PC-9 (cell line): Measurements from ENCODE around the gene NARS2. TPM values are rescaled to one million over a fixed set of nuclear protein-coding genes. Genes with fewer than 3 reads are reported as not detected.

Experiments used
- BruUV-seq: library from RNA; stranded (reverse); fragments of 400-500 nt; replicated peaks from 2 replicates; lab custom pipeline; 2021; lab: Mats Ljungman, UMichigan
- CTCF ChIA-PET: fragments of 300-600 bp; sonication (Branson Sonifier 250); formaldehyde crosslinking; loops from one replicate; lab custom pipeline; 2022; ENCODE audit warnings: antibody characterized with exemption; lab: Charles Lee
- POLR2A ChIA-PET: fragments of 300-600 bp; sonication (Branson Sonifier 250); formaldehyde crosslinking; loops from one replicate; lab custom pipeline; 2022; ENCODE audit warnings: antibody characterized with exemption; ENCODE audit not compliant: unreplicated experiment; lab: Charles Lee
- DNase-seq, 2 experiments: peaks; one replicate each; pipeline versions ENCODE4 v3.0.0 to v3.0.0-alpha.2; 2015 to 2022; ENCODE audit warnings: mixed read lengths in 1 of 2
- H2AFZ ChIP-seq: fragments of 200-600 bp; sonication (generic); 2 replicates; pipeline ENCODE4 v1.8.1; 2017; ENCODE audit warnings: antibody characterized with exemption
- H3F3A ChIP-seq: fragments of 200-600 bp; sonication (generic); 2 replicates; pipeline ENCODE4 v1.8.1; 2017; ENCODE audit warnings: antibody characterized with exemption, mild to moderate bottlenecking, low read depth; ENCODE audit not compliant: insufficient read depth
- H3K27ac ChIP-seq: fragments of 200-600 bp; sonication (generic); 2 replicates; pipeline ENCODE4 v1.6.1; 2016; ENCODE audit warnings: mixed run types
- H3K27me3 ChIP-seq: fragments of 200-600 bp; sonication (generic); 2 replicates; pipeline ENCODE4 v1.6.1; 2016; ENCODE audit warnings: low read depth, mixed run types; ENCODE audit not compliant: insufficient read depth
- H3K36me3 ChIP-seq: fragments of 200-600 bp; sonication (generic); 2 replicates; pipeline ENCODE4 v1.6.1; 2016; ENCODE audit warnings: low read depth, mixed run types
- H3K4me1 ChIP-seq: fragments of 200-600 bp; sonication (generic); replicated peaks from 2 replicates; pipeline ENCODE4 v1.6.1; 2016; ENCODE audit warnings: mixed run types; ENCODE audit not compliant: insufficient read depth
- H3K4me2 ChIP-seq: fragments of 200-600 bp; sonication (generic); 2 replicates; pipeline ENCODE4 v1.6.1; 2017; ENCODE audit warnings: mixed run types
- H3K4me3 ChIP-seq: fragments of 200-600 bp; sonication (generic); 2 replicates; pipeline ENCODE4 v1.6.1; 2016; ENCODE audit warnings: mixed run types
- H3K79me2 ChIP-seq: fragments of 200-600 bp; sonication (generic); 2 replicates; pipeline ENCODE4 v1.6.1; 2017; ENCODE audit warnings: low read depth, mixed run types
- H3K9me2 ChIP-seq: fragments of 200-600 bp; sonication (generic); 2 replicates; pipeline ENCODE4 v1.8.1; 2017; ENCODE audit warnings: mild to moderate bottlenecking; ENCODE audit not compliant: insufficient read depth
- H3K9me3 ChIP-seq: fragments of 200-600 bp; sonication (generic); 2 replicates; pipeline ENCODE4 v1.8.1; 2016; ENCODE audit warnings: low read depth; ENCODE audit not compliant: insufficient read depth
- H4K20me1 ChIP-seq: fragments of 200-600 bp; sonication (generic); 2 replicates; pipeline ENCODE4 v1.8.1; 2017; ENCODE audit not compliant: insufficient read depth
- EZH2 ChIP-seq: fragments of 200-600 bp; sonication (generic); IDR thresholded peaks from 2 replicates; pipeline ENCODE4 v1.8.0; 2017; ENCODE audit warnings: antibody characterized with exemption, low read depth
- intact Hi-C: fragments of 100-400 bp; cut with micrococcal nuclease; formaldehyde crosslinking; loops from one replicate; pipeline ENCODE4 v1.10.0; 2022; ENCODE audit not compliant: unreplicated experiment
- total RNA-seq: library from RNA; stranded (reverse); gene quantifications from 2 replicates; pipeline ENCODE4 v1.2.3, GENCODE V29; 2021
- TF ChIP-seq, protein P1 (sequence below): fragments of 200-600 bp; sonication (generic); conservative IDR thresholded peaks from 2 replicates; pipeline ENCODE4 v1.6.1; 2017; ENCODE audit warnings: mixed run types, antibody characterized with exemption, mild to moderate bottlenecking, moderate library complexity

The NARS2 gene
- total RNA-seq, 1 experiment from 2014 or later = 22.4 TPM

DNA sequence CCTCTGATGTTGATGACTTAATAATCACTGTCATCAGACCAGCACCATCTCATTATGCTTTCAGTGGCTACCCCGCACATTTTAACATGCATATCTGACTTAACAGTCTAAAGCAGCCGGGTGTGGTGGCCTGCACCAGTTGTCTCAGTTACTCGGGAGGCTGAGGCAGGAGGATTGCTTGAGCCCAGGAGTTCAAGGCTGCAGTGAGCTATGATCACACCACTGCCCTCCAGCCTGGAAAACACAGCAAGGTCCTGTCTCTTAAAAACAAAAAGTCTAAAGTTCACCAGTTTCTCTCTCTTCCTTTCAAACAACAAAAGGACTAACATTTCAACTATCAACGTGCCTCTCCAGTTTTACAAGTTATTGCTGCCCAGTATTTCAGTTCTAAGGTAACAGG lies 101.8 kb downstream of the NARS2 start:
- Histone ChIP-seq H3K27me3 (no peaks in the 10 kb centered on the region), H3K27ac (no peak overlapping the region), H3K9me3 (no peaks in the 10 kb centered on the region), H3K4me3 (no peak overlapping the region), H2AFZ (no peak overlapping the region), H4K20me1 (no peaks in the 10 kb centered on the region), H3K4me1 (peaks cover 10% of the 10 kb centered on the region), H3F3A (no peaks in the 10 kb centered on the region), H3K9me2 (no peaks in the 10 kb centered on the region), H3K36me3 (no peaks in the 10 kb centered on the region), H3K4me2 (no peak overlapping the region), H3K79me2 (no peaks in the 10 kb centered on the region)
- intact Hi-C loops = no loop called here
- no peak for DNase-seq
- CTCF ChIA-PET = no interaction called here
- BruUV-seq = no TSS peak
- POLR2A ChIA-PET = no interaction called here
- TF ChIP-seq, protein P1, sequence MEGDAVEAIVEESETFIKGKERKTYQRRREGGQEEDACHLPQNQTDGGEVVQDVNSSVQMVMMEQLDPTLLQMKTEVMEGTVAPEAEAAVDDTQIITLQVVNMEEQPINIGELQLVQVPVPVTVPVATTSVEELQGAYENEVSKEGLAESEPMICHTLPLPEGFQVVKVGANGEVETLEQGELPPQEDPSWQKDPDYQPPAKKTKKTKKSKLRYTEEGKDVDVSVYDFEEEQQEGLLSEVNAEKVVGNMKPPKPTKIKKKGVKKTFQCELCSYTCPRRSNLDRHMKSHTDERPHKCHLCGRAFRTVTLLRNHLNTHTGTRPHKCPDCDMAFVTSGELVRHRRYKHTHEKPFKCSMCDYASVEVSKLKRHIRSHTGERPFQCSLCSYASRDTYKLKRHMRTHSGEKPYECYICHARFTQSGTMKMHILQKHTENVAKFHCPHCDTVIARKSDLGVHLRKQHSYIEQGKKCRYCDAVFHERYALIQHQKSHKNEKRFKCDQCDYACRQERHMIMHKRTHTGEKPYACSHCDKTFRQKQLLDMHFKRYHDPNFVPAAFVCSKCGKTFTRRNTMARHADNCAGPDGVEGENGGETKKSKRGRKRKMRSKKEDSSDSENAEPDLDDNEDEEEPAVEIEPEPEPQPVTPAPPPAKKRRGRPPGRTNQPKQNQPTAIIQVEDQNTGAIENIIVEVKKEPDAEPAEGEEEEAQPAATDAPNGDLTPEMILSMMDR = no peak
- TF ChIP-seq EZH2 = no peak

GRCh38 chr11:78472382-78472781 lies 102.3 kb downstream of the NARS2 start:
- H4K20me1 ChIP-seq = no peaks in the 10 kb centered on the region
- no TSS peak for BruUV-seq
- intact Hi-C loops = no loop called here
- no peaks in the 10 kb centered on the region for H3K27me3 ChIP-seq
- no peak overlapping the region for H3K4me2 ChIP-seq
- no peak overlapping the region for H3K27ac ChIP-seq
- H3K4me1 ChIP-seq = peaks cover 10% of the 10 kb centered on the region
- H3K4me3 ChIP-seq = no peak overlapping the region
- ChIA-PET POLR2A (no interaction called here), CTCF (no interaction called here)
- TF ChIP-seq EZH2 = no peak
- TF ChIP-seq, protein P1 = no peak
- H3K36me3 ChIP-seq = no peaks in the 10 kb centered on the region
- no peak for DNase-seq
- H3K9me3 ChIP-seq = no peaks in the 10 kb centered on the region
- no peaks in the 10 kb centered on the region for H3F3A ChIP-seq
- no peaks in the 10 kb centered on the region for H3K9me2 ChIP-seq
- no peak overlapping the region for H2AFZ ChIP-seq
- H3K79me2 ChIP-seq = no peaks in the 10 kb centered on the region

DNA sequence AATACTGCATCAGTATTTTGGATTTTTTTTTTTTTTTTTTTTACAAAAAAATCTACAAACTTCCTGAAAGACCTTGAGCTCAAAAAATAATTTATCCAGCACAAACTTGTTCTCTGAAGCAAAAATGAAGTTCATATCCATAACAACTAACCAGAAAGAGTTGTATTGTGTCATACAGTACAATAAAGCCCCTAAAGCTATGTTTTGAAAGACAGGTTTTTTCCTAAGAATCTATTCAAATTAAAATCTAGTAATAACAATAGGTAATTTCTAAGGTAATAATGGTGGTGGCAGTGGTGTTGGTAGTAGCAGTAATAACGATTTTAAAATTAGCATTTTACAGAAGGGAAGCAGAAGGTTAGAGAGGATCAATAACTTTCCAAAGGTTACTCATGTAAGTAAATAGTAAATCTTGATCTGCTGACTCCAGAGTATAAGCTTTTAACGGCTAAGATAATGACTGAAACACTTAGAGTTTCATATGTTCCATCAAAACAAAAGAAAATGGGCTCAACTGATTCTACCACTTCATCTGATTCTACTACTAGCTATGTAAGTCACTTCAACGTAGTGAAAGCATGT lies 103.7 kb downstream of the NARS2 start:
- no peaks in the 10 kb centered on the region for H3K36me3 ChIP-seq
- no peak for DNase-seq
- H3F3A ChIP-seq = no peaks in the 10 kb centered on the region
- intact Hi-C loops = no loop called here
- no peaks in the 10 kb centered on the region for H4K20me1 ChIP-seq
- TF ChIP-seq, protein P1 = no peak
- TF ChIP-seq EZH2 = no peak
- no TSS peak for BruUV-seq
- no peak overlapping the region for H3K27ac ChIP-seq
- no peaks in the 10 kb centered on the region for H3K9me2 ChIP-seq
- H3K4me2 ChIP-seq = no peak overlapping the region
- ChIA-PET POLR2A (no interaction called here), CTCF (no interaction called here)
- H3K4me1 ChIP-seq = peaks cover 10% of the 10 kb centered on the region
- no peaks in the 10 kb centered on the region for H3K9me3 ChIP-seq
- H2AFZ ChIP-seq = no peak overlapping the region
- no peaks in the 10 kb centered on the region for H3K27me3 ChIP-seq
- H3K79me2 ChIP-seq = no peaks in the 10 kb centered on the region
- no peak overlapping the region for H3K4me3 ChIP-seq
